Brain microvascular endothelial cell (primary cell): ENCODE measurements around the gene THRB.

Experiments used
- DNase-seq: peaks from one replicate; pipeline ENCODE4 v3.0.0-alpha.2; 2020
- H3K27ac ChIP-seq: fragments of 250-450 bp; sonication (Bioruptor Pico); 2 replicates; pipeline ENCODE4 v1.5.1; 2020; ENCODE audit warnings: mild to moderate bottlenecking, moderate library complexity
- H3K27me3 ChIP-seq: fragments of 250-450 bp; sonication (Bioruptor Pico); replicated peaks from 2 replicates; pipeline ENCODE4 v1.5.1; 2020; ENCODE audit warnings: mild to moderate bottlenecking
- H3K36me3 ChIP-seq: fragments of 250-450 bp; sonication (Bioruptor Pico); replicated peaks from 2 replicates; pipeline ENCODE4 v1.5.1; 2020; ENCODE audit warnings: mild to moderate bottlenecking
- H3K4me3 ChIP-seq: 2 replicates; pipeline ENCODE4 v1.5.1; 2011; ENCODE audit warnings: low read depth, mild to moderate bottlenecking, control low read depth, low read length, moderate library complexity
- CTCF ChIP-seq: IDR thresholded peaks from 2 replicates; pipeline ENCODE4 v1.5.1; 2011; ENCODE audit warnings: low read depth, mild to moderate bottlenecking, moderate library complexity, low read length, control low read depth, inconsistent platforms; ENCODE audit errors: missing control alignments
- in situ Hi-C: cut with HindIII; loops from 2 replicates; pipeline ENCODE4 v1.10.0; 2017; ENCODE audit warnings: low sequenced_read_pairs, low pct_ligation_motif_present

Gene THRB

GRCh38 chr3:24530471-24530870 lies 35.8 kb upstream of the THRB start:
- in situ Hi-C loops: no loop called here

DNA sequence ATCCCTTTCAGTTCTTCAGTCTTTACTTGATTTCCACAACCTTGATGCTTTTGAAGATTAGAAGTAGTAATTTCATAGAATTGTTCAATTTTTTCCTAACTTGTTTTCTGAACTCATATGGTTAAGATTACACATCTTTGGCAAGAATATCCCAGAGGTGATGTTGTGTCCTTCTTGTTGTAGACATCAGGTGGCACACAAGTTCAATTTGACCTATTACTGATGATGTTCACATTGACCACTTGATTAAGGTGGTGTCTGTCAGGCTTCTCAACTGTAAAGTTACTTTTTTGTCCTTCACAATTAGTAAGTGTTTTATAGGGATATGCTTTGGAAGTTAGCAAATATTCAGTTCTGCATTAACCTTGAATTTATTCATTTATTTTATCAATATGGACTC lies 34.6 kb upstream of the THRB start:
- H3K27me3 ChIP-seq: no peaks in the 10 kb centered on the region
- H3K27ac ChIP-seq: no peak overlapping the region
- in situ Hi-C loops: no loop called here
- H3K36me3 ChIP-seq: no peaks in the 10 kb centered on the region
- TF ChIP-seq CTCF: no peak
- DNase-seq: no peak
- H3K4me3 ChIP-seq: no peak overlapping the region

More at GRCh38 chr3:24530471-24530870, 35.8 kb upstream of the THRB start:
- TF ChIP-seq CTCF: no peak
- DNase-seq: no peak
- no peaks in the 10 kb centered on the region for H3K27me3 ChIP-seq
- H3K4me3 ChIP-seq: no peak overlapping the region
- H3K27ac ChIP-seq: no peak overlapping the region
- H3K36me3 ChIP-seq: no peaks in the 10 kb centered on the region

DNA sequence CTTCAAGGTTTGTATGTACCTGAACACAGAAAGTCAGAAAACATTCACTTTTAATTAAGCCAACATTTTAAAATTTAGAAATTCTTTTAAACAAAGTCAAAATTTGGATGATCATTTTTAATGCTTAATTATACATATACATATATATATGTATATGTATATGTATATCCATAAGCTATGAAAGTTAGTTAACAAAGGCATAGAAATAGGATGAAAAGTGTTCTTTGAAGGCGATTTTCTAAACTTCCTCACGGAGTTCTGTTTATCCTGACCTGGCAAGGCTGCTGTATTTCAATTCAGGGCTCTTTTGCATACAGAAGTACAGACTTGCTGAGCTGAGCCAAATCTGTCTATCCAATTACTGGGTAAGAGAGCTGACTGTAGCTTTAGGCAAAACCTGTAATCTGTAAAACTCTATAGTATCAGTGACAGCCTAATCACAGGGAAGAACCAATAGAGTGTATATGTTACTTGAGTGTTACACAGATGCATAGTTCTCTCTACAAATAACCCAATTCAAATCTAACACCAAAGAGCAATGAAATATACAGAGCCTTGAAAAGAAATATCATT lies 32.1 kb upstream of the THRB start:
- in situ Hi-C loops: no loop called here
- TF ChIP-seq CTCF: no peak
- no peak for DNase-seq
- Histone ChIP-seq H3K27me3 (no peaks in the 10 kb centered on the region), H3K4me3 (no peak overlapping the region), H3K36me3 (no peaks in the 10 kb centered on the region), H3K27ac (no peak overlapping the region)

- no peak for TF ChIP-seq CTCF
- in situ Hi-C loops: no loop called here
- DNase-seq: no peak
- Histone ChIP-seq H3K27me3 (no peaks in the 10 kb centered on the region), H3K4me3 (no peak overlapping the region), H3K27ac (no peak overlapping the region), H3K36me3 (no peaks in the 10 kb centered on the region)
Observed at GRCh38 chr3:24525557-24525956, 30.9 kb upstream of the THRB start.

DNA sequence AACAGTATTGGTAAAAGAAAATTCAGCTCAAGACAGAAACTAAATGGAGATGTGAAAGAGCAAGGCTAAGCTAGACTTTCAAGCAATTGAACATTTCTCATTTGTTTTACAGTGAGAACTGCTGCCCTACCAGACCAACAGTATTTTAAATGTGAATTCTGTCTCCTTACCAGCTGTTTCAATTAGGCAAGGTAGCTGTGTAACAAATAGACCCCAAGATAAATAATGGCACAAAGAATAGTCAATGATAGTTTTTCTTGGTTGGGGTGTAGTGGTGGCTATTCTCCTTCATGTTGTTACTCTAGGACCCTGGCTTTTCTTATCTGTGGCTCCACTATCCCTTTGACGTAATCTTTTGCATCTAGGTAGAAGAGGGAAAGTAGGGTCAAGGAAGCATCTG lies 30.4 kb upstream of the THRB start:
- no peak overlapping the region for H3K4me3 ChIP-seq
- H3K27me3 ChIP-seq: peaks cover 2% of the 10 kb centered on the region
- no peak overlapping the region for H3K27ac ChIP-seq
- in situ Hi-C loops: no loop called here
- no peak for DNase-seq
- TF ChIP-seq CTCF: no peak
- no peaks in the 10 kb centered on the region for H3K36me3 ChIP-seq
